IMR-90 (cell line): ENCODE data around the gene TRIM62. TPM values are rescaled to one million over a fixed set of nuclear protein-coding genes. Genes with fewer than 3 reads are reported as not detected.

Experiments used
- ATAC-seq: fragments of 200-7000 bp; cut with Tn5 transposase; 2 replicates; pipeline ENCODE4 v1.9.1; 2020; ENCODE audit warnings: low read depth, mild to moderate bottlenecking, moderate library complexity
- BruUV-seq: library from RNA; stranded (reverse); fragments of 400-500 nt; replicated peaks from 2 replicates; lab custom pipeline; 2021; lab: Mats Ljungman, UMichigan
- CTCF ChIA-PET: fragments of 300-600 bp; formaldehyde crosslinking; extraction: SDS; loops from one replicate; lab custom pipeline; 2021; ENCODE audit warnings: antibody characterized with exemption; lab: Yijun Ruan, JAX
- POLR2A ChIA-PET: fragments of 300-600 bp; sonication (Branson Sonifier 250); formaldehyde crosslinking; loops from one replicate; lab custom pipeline; 2022; ENCODE audit warnings: antibody characterized with exemption; ENCODE audit not compliant: unreplicated experiment; lab: Charles Lee
- DNase-seq: peaks from one replicate; pipeline ENCODE4 v3.0.0; 2013
- H2AFZ ChIP-seq: replicated peaks from 2 replicates; pipeline ENCODE3; 2013; ENCODE audit warnings: low read length, mild to moderate bottlenecking; ENCODE audit not compliant: poor library complexity
- H2AK5ac ChIP-seq: 2 replicates; pipeline ENCODE4 v1.6.1; 2013; ENCODE audit warnings: low read depth, low read length, inconsistent platforms
- H2AK9ac ChIP-seq: replicated peaks from 2 replicates; pipeline ENCODE3; 2013; ENCODE audit warnings: mild to moderate bottlenecking, low read depth, low read length, moderate library complexity; ENCODE audit not compliant: poor library complexity
- H2BK120ac ChIP-seq: 2 replicates; pipeline ENCODE4 v1.6.1; 2013; ENCODE audit warnings: low read depth, low read length, inconsistent platforms
- H2BK15ac ChIP-seq: 3 replicates; pipeline ENCODE4 v1.6.1; 2013; ENCODE audit warnings: low read depth, low read length, inconsistent platforms
- H2BK20ac ChIP-seq: 2 replicates; pipeline ENCODE4 v1.6.1; 2013; ENCODE audit warnings: low read depth, mild to moderate bottlenecking, inconsistent platforms, low read length, moderate library complexity
- H2BK5ac ChIP-seq: 2 replicates; pipeline ENCODE4 v1.6.1; 2013; ENCODE audit warnings: mild to moderate bottlenecking, low read depth, low read length, inconsistent platforms; ENCODE audit not compliant: poor library complexity, severe bottlenecking
- H3K14ac ChIP-seq: replicated peaks from 2 replicates; pipeline ENCODE4 v1.6.1; 2013; ENCODE audit warnings: low read depth, low read length, inconsistent platforms
- H3K18ac ChIP-seq: 2 replicates; pipeline ENCODE4 v1.6.1; 2013; ENCODE audit warnings: low read depth, low read length, control low read depth
- H3K23ac ChIP-seq: 2 replicates; pipeline ENCODE4 v1.6.1; 2013; ENCODE audit warnings: low read depth, low read length, inconsistent platforms
- H3K27ac ChIP-seq: 2 replicates; pipeline ENCODE4 v1.5.1; 2013; ENCODE audit warnings: mild to moderate bottlenecking, control low read depth, low read length; ENCODE audit not compliant: insufficient read depth
- H3K27me3 ChIP-seq: 2 replicates; pipeline ENCODE4 v1.6.1; 2013; ENCODE audit warnings: low read length; ENCODE audit not compliant: control insufficient read depth, insufficient read depth
- H3K36me3 ChIP-seq: 2 replicates; pipeline ENCODE4 v1.6.1; 2013; ENCODE audit warnings: low read length, mixed read lengths; ENCODE audit not compliant: control insufficient read depth, insufficient read depth
- H3K4ac ChIP-seq: 2 replicates; pipeline ENCODE4 v1.6.1; 2013; ENCODE audit warnings: low read depth, low read length, inconsistent platforms
- H3K4me1 ChIP-seq: 2 replicates; pipeline ENCODE4 v1.6.1; 2013; ENCODE audit warnings: low read length, mixed read lengths; ENCODE audit not compliant: control insufficient read depth, insufficient read depth
- H3K4me2 ChIP-seq: 2 replicates; pipeline ENCODE4 v1.6.1; 2013; ENCODE audit warnings: low read depth, mild to moderate bottlenecking, control low read depth, low read length, moderate library complexity
- H3K4me3 ChIP-seq: 2 replicates; pipeline ENCODE4 v1.5.1; 2013; ENCODE audit warnings: low read depth, mild to moderate bottlenecking, control low read depth, low read length, moderate library complexity; ENCODE audit not compliant: insufficient read depth
- H3K56ac ChIP-seq: 2 replicates; pipeline ENCODE4 v1.6.1; 2013; ENCODE audit warnings: low read length, inconsistent platforms; ENCODE audit not compliant: insufficient read depth; ENCODE audit errors: extremely low read depth
- H3K79me1 ChIP-seq, 2 experiments: 2 replicates each; pipeline ENCODE4 v1.6.1; 2013; ENCODE audit warnings: low read length in 2 of 2, inconsistent platforms in 1 of 2, low read depth in 1 of 2
- H3K9ac ChIP-seq: 2 replicates; pipeline ENCODE4 v1.6.1; 2013; ENCODE audit warnings: low read depth, low read length, control low read depth
- H3K9me1 ChIP-seq: 2 replicates; pipeline ENCODE4 v1.6.1; 2013; ENCODE audit warnings: low read length, inconsistent platforms; ENCODE audit not compliant: insufficient read depth
- H3K9me3 ChIP-seq: 2 replicates; pipeline ENCODE4 v1.6.1; 2013; ENCODE audit warnings: low read length; ENCODE audit not compliant: control insufficient read depth, insufficient read depth
- H4K20me1 ChIP-seq: 2 replicates; pipeline ENCODE4 v1.6.1; 2013; ENCODE audit warnings: low read length, inconsistent platforms; ENCODE audit not compliant: insufficient read depth
- H4K5ac ChIP-seq: 2 replicates; pipeline ENCODE4 v1.6.1; 2013; ENCODE audit warnings: mild to moderate bottlenecking, low read depth, low read length, control low read depth
- H4K8ac ChIP-seq, 2 experiments: 2 replicates each; pipeline ENCODE4 v1.6.1; 2013; ENCODE audit warnings: low read depth in 2 of 2, low read length in 2 of 2, control low read depth in 1 of 2, inconsistent platforms in 1 of 2
- H4K91ac ChIP-seq: 2 replicates; pipeline ENCODE4 v1.6.1; 2013; ENCODE audit warnings: low read depth, low read length, inconsistent platforms; ENCODE audit not compliant: insufficient read depth
- BHLHE40 ChIP-seq: fragments of 150-350 bp; IDR thresholded peaks from 2 replicates; pipeline ENCODE4 v1.6.1; 2016; ENCODE audit warnings: mild to moderate bottlenecking, low read depth, low read length
- CEBPB ChIP-seq: IDR thresholded peaks from 2 replicates; pipeline ENCODE4 v1.6.1; 2012; ENCODE audit warnings: low read depth, low read length, improper control_type of control experiment
- CHD1 ChIP-seq: IDR thresholded peaks from 2 replicates; pipeline ENCODE4 v1.6.1; 2012; ENCODE audit warnings: low read depth, low read length, improper control_type of control experiment
- FOS ChIP-seq: fragments of 150-350 bp; IDR thresholded peaks from 2 replicates; pipeline ENCODE4 v1.6.1; 2016; ENCODE audit warnings: low read depth, low read length
- MXI1 ChIP-seq: IDR thresholded peaks from 2 replicates; pipeline ENCODE4 v1.6.1; 2012; ENCODE audit warnings: low read depth, mild to moderate bottlenecking, low read length, moderate library complexity, borderline replicate concordance
- NFE2L2 ChIP-seq: fragments of 150-350 bp; IDR thresholded peaks from 2 replicates; pipeline ENCODE4 v1.6.1; 2016; ENCODE audit warnings: low read depth, mild to moderate bottlenecking, low read length
- POLR2A ChIP-seq: IDR thresholded peaks from 2 replicates; pipeline ENCODE4 v1.6.1; 2012; ENCODE audit warnings: mild to moderate bottlenecking, low read depth, low read length
- RAD21 ChIP-seq: IDR thresholded peaks from 2 replicates; pipeline ENCODE4 v1.6.1; 2012; ENCODE audit warnings: low read length, improper control_type of control experiment
- RCOR1 ChIP-seq: IDR thresholded peaks from 2 replicates; pipeline ENCODE4 v1.6.1; 2012; ENCODE audit warnings: mild to moderate bottlenecking, low read length, improper control_type of control experiment; ENCODE audit not compliant: insufficient replicate concordance
- RFX5 ChIP-seq: IDR thresholded peaks from 2 replicates; pipeline ENCODE4 v1.8.0; 2012; ENCODE audit warnings: low read depth, mild to moderate bottlenecking, low read length, moderate library complexity
- SMC3 ChIP-seq: fragments of 150-350 bp; IDR thresholded peaks from 2 replicates; pipeline ENCODE4 v1.6.1; 2016; ENCODE audit warnings: low read depth, mild to moderate bottlenecking, antibody characterized with exemption, low read length, moderate library complexity
- dilution Hi-C: fragments of 300-500 bp; cut with HindIII; formaldehyde crosslinking; loops from one replicate; pipeline ENCODE4 v1.14.3; 2018; ENCODE audit warnings: low sequenced_read_pairs; ENCODE audit not compliant: unreplicated experiment
- in situ Hi-C: fragments of 300-500 bp; cut with MboI; formaldehyde crosslinking; loops from 3 replicates; pipeline ENCODE4 v1.14.3; 2019; ENCODE audit warnings: low sequenced_read_pairs, inconsistent platforms, mixed read lengths
- intact Hi-C: fragments of 100-400 bp; cut with micrococcal nuclease; formaldehyde crosslinking; loops from 2 replicates; pipeline ENCODE4 v1.10.0; 2022
- polyA plus RNA-seq, 3 experiments: library from polyadenylated mRNA; depleted of rRNA; stranded (reverse); fragments of >200 nt; gene quantifications; 2 replicates each; pipeline ENCODE4 v1.2.3, GENCODE V29; 2012; ENCODE audit warnings: low replicate concordance in 1 of 3
- total RNA-seq: library from RNA; depleted of rRNA; stranded (reverse); fragments of >200 nt; gene quantifications from 2 replicates; pipeline ENCODE4 v1.2.3, GENCODE V29; 2012
- TF ChIP-seq, protein P1 (sequence below): fragments of 150-350 bp; IDR thresholded peaks from 2 replicates; pipeline ENCODE4 v1.6.1; 2017; ENCODE audit warnings: mild to moderate bottlenecking, antibody characterized with exemption, low read length, low read depth
- TF ChIP-seq, protein P2 (sequence below): conservative IDR thresholded peaks from 2 replicates; pipeline ENCODE4 v1.5.1; 2012; ENCODE audit warnings: mild to moderate bottlenecking, low read depth, low read length, improper control_type of control experiment
- TF ChIP-seq, protein P3 (sequence below): fragments of 150-350 bp; IDR thresholded peaks from 2 replicates; pipeline ENCODE4 v1.6.1; 2016; ENCODE audit warnings: low read depth, mild to moderate bottlenecking, low read length, moderate library complexity, borderline replicate concordance

The TRIM62 gene
- total and polyA plus RNA-seq, 2 of the 4 experiments (the other 2 are of a cell fraction) = 3.0 to 11.1 TPM

DNA sequence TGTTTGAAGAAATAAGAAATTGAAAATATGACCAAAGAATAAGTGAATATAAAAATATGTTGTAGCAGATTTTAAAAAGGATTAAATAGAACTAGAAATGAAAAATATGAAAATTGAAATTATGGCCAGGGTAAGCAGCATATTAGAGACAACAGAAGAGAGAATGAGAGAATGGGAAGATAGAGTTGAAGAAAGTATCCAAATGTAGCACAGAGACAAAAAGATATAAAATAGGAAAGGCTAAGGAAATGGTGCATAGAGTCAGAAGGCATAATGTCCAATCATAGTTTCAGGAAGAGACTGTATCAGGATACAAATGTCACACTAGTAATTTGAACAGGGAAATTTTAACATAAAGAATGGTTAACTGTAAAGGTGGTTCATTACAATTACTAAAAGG lies 71.4 kb downstream of the TRIM62 start:
- ChIA-PET CTCF (interaction anchor here (1.0 kb wide), 1 partner anchor 17 kb away, joined by 3 read pairs; no protein-coding TSS in a partner anchor), POLR2A (no interaction called here)
- intact Hi-C loops = loop anchor here (5.0 kb wide), 1 partner anchor 257 kb away; no protein-coding TSS in a partner anchor

More for the DNA sequence above, 71.4 kb downstream of the TRIM62 start:
- Histone ChIP-seq H4K20me1 (no peaks in the 10 kb centered on the region), H3K23ac (no peak overlapping the region), H3K14ac (no peak overlapping the region), H3K27me3 (no peaks in the 10 kb centered on the region), H4K5ac (no peak overlapping the region), H2BK15ac (no peak overlapping the region), H3K4me1 (no peaks in the 10 kb centered on the region), H2AK9ac (no peak overlapping the region), H3K9ac (no peak overlapping the region), H3K4ac (no peak overlapping the region), H4K8ac (no peak overlapping the region), H3K4me3 (no peak overlapping the region), H3K27ac (no peak overlapping the region), H4K91ac (no peak overlapping the region), H2BK5ac (no peak overlapping the region), H2BK120ac (no peak overlapping the region), H3K9me3 (peaks cover 6% of the 10 kb centered on the region), H2BK20ac (no peak overlapping the region), H3K56ac (no peak overlapping the region), H3K36me3 (peaks cover 2% of the 10 kb centered on the region; the same call in 1 of the 2 replicates), H2AK5ac (no peak overlapping the region), H2AFZ (no peak overlapping the region), H3K9me1 (no peaks in the 10 kb centered on the region; the same call in 1 of the 2 replicates), H3K18ac (no peak overlapping the region), H3K79me1 (no peaks in the 10 kb centered on the region), H3K4me2 (no peak overlapping the region)
- TF ChIP-seq NFE2L2 (no peak), CHD1 (no peak), FOS (no peak), RFX5 (no peak), RCOR1 (no peak), SMC3 (no peak), POLR2A (no peak), MXI1 (no peak), CEBPB (no peak), BHLHE40 (no peak), RAD21 (no peak)
- TF ChIP-seq, protein P1, sequence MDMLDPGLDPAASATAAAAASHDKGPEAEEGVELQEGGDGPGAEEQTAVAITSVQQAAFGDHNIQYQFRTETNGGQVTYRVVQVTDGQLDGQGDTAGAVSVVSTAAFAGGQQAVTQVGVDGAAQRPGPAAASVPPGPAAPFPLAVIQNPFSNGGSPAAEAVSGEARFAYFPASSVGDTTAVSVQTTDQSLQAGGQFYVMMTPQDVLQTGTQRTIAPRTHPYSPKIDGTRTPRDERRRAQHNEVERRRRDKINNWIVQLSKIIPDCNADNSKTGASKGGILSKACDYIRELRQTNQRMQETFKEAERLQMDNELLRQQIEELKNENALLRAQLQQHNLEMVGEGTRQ = no peak
- TF ChIP-seq, protein P2, sequence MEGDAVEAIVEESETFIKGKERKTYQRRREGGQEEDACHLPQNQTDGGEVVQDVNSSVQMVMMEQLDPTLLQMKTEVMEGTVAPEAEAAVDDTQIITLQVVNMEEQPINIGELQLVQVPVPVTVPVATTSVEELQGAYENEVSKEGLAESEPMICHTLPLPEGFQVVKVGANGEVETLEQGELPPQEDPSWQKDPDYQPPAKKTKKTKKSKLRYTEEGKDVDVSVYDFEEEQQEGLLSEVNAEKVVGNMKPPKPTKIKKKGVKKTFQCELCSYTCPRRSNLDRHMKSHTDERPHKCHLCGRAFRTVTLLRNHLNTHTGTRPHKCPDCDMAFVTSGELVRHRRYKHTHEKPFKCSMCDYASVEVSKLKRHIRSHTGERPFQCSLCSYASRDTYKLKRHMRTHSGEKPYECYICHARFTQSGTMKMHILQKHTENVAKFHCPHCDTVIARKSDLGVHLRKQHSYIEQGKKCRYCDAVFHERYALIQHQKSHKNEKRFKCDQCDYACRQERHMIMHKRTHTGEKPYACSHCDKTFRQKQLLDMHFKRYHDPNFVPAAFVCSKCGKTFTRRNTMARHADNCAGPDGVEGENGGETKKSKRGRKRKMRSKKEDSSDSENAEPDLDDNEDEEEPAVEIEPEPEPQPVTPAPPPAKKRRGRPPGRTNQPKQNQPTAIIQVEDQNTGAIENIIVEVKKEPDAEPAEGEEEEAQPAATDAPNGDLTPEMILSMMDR = no peak
- TF ChIP-seq, protein P3, sequence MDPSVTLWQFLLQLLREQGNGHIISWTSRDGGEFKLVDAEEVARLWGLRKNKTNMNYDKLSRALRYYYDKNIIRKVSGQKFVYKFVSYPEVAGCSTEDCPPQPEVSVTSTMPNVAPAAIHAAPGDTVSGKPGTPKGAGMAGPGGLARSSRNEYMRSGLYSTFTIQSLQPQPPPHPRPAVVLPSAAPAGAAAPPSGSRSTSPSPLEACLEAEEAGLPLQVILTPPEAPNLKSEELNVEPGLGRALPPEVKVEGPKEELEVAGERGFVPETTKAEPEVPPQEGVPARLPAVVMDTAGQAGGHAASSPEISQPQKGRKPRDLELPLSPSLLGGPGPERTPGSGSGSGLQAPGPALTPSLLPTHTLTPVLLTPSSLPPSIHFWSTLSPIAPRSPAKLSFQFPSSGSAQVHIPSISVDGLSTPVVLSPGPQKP = no peak
- no TSS peak for BruUV-seq
- dilution Hi-C loops (no loop called here), in situ Hi-C loops (no loop called here)
- ATAC-seq = no peak
- DNase-seq = no peak
